AG08395 (cell line): ENCODE results near the gene BEND5.

Experiments
- DNase-seq: peaks from one replicate; pipeline ENCODE4 v3.0.0; 2012; ENCODE audit warnings: mixed read lengths, low spot score

Gene BEND5

GRCh38 chr1:48765335-48765734, 11.4 kb downstream of the BEND5 start:
- no peak for DNase-seq

DNA sequence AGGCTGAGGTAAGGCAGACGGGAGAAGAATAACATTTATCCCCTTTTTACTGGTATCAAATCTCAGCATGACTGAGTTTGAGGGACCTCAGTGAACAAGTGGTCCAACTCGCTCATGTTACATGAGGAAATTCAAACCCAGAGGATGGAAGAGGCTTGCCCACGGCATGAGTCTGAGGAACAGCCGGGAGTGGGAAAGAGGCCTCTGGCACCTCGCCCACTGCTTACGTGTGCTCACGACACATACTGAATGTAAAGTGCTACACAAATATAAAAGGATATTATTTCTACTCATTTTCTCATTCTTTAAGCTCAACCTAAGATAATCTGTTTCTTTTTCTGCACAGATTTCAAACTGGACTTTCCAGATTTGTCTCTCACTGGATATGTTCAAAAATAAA, 14.7 kb downstream of the BEND5 start:
- DNase-seq, result no peak

GRCh38 chr1:48761411-48761810, 15.3 kb downstream of the BEND5 start:
- DNase-seq, result peak; percentile 74

- DNase-seq, result peak; percentile 13
Observed at GRCh38 chr1:48760857-48761256, 15.8 kb downstream of the BEND5 start.

DNA sequence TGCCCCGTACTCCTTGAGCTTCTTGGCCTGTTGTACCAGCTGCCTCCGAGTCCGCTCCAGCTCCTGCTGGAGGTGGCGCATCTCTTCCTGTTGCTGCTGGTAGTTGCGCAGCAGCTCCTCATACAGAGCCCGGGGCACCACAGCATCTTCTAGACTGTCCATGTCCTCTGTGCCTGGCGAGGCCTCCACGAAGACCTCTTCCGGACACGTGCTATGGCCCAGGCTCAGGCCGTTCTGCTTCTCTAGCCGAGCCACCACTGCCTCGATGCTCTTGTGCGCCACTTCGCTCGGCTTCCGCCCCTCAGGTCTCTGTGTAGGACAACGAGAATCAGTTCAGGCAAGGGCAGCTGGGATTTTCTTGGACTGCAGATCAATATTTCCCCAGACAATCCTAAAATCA, 17.7 kb downstream of the BEND5 start:
- DNase-seq, result no peak

GRCh38 chr1:48757363-48757762, 19.3 kb downstream of the BEND5 start:
- DNase-seq, result no peak

DNA sequence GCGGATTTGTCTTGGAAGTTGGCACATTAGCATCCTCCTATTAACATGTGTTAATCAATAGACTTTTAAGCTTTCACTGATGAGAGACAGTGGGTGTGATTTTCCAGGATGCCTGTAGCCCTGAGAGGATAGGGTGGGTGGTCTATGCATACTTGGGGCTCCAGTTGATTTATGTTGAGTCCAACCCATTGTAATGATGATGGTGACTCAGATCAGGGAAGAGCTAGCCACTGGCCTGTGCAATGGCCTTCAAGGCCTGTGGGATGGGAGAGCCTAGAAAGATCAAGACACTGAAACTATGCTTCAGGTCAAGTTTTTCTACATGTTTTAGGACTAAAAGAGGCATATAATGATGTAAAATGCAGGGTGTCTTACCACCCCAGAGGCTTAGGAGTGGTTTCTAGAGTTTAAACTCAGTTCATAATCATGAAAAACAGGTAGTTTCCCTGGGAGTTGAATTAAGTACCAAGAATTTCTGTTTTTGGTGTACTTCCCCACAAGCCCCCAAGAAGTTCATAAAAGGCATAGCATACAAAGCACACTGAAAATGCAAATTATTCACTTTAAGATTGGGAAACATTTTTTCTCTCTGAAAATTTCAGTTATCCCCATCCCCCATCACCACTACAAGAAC, 19.9 kb downstream of the BEND5 start:
- DNase-seq, result no peak

- DNase-seq, result no peak
Observed at GRCh38 chr1:48753293-48753692, 23.4 kb downstream of the BEND5 start.

GRCh38 chr1:48750109-48750508, 26.6 kb downstream of the BEND5 start:
- no peak for DNase-seq

DNA sequence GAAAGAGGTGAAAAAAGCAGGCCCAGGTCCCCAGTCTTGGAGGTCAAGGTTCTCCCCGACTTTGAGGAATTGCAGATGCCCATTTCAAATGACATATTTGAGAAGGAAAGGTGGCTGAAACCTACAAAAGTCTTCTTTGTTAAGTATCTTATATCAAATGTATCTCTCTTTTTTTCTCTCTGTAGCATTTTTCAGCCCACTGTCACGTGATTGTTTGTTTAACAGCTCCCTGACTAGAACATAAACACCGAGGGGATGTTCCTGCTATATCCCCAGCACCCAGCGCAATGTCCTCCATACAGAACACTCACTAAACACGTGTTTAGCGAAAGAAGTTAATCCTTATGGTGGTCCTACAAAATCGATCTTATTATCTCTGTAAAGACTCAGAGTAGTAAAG, 27.6 kb downstream of the BEND5 start:
- DNase-seq, result no peak

DNA sequence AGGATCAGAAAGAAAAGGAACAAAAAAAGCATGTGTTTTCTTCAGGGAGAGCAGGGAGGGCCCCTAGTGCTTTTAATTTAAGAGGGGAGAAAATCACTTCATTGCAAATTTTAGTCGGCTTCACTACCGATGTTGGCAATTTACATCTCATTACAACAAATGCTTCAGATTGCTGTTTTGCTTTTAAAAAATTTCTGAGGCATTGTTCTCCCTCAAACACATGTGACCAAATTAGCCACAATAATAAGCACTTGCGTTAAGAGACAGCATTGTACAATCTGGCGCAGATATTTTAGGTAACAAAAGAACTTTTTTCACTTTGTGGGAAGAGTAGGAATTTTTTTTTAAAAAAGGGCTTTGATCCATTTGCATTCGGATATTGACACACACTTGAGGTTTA, 29.8 kb downstream of the BEND5 start:
- no peak for DNase-seq

- DNase-seq, result no peak
Observed at GRCh38 chr1:48744032-48744431, 32.7 kb downstream of the BEND5 start.

DNA sequence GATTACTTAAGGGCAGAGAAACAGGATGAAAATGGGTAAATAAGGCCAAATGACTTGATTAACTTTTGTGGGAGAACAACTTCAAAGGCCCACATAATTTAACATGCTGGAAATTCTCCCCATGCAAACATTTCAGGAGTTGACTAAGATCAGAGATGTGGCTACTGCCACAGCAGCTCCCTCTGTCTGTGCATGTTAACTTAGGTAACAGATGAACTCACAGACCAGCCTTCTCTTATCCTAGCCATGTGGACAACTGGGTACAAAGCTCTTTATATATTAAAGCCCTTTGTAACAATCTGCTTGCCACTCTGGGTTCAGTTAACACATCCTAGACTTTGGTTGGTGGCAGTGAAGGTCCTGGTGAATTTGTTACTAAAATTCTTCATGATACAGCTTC, 33.2 kb downstream of the BEND5 start:
- no peak for DNase-seq

GRCh38 chr1:48741380-48741779, 35.3 kb downstream of the BEND5 start:
- no peak for DNase-seq

GRCh38 chr1:48740621-48741020, 36.1 kb downstream of the BEND5 start:
- DNase-seq, result no peak

GRCh38 chr1:48739091-48739490, 37.6 kb downstream of the BEND5 start:
- DNase-seq, result no peak

DNA sequence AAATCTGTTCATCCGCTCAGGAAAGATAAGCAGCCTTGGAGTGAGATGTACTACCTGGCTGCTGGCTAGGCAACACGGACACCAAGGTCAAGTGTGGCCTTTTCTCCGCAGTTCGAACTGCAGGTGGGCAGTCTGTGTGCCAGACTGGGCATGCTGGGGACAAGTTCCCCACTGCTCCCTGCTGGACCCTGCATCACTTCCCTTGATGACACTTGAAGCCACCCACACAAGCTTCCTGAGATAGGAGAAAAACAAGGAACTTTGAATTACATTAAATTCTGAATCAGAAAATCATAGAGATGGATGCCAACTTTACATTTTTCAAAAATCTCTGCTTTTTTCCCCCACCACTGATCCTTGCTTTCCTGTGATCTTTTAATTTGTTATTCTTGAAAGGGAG, 38.3 kb downstream of the BEND5 start:
- DNase-seq, result no peak

- DNase-seq, result no peak
Observed at GRCh38 chr1:48735796-48736195, 40.9 kb downstream of the BEND5 start.

DNA sequence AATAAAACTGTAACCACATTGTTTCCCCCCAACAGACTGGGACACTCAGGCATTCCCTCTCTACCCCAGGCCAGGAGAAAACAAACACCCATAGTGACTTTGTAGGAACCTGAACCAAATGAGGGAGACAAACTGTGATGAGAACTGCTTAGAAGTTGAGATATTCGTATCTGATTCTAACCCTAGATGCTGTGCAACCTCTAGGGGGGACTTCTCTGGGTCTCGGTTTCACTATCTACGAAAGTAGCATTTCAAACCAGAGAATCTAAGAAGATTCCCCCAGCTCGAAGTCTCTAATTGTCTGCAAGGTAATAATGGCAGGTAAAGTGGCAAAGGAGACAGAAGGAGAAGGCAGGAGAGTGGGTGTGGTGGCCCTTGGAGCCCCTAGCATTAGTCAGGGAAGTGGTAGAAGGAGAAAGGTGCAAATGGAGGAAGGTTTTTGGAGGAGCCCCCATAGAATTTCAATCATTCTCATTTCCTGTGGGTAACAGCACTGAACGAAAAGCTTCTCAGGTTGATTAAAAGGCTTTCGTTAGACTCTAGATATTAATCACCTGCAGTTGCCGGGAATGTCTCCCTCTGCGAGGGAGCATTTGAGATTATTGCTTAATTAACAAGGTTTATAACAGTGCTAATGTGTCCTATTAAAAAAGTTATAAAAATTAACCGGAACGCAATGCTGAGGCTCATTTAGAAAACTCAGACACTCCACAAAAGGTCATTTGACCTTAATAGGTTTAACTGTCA, 46.4 kb downstream of the BEND5 start:
- no peak for DNase-seq

- DNase-seq, result no peak
Observed at GRCh38 chr1:48728584-48728983, 48.1 kb downstream of the BEND5 start.

GRCh38 chr1:48726557-48727215, 50.0 kb downstream of the BEND5 start:
- DNase-seq, result no peak

GRCh38 chr1:48726139-48726538, 50.6 kb downstream of the BEND5 start:
- DNase-seq, result no peak

GRCh38 chr1:48725341-48726046, 51.2 kb downstream of the BEND5 start:
- DNase-seq, result no peak
